ENCODE measurements around the gene EFNB2. TPM values are rescaled to one million over a fixed set of nuclear protein-coding genes. Genes with fewer than 3 reads are reported as not detected.

Gene EFNB2
- total and polyA plus RNA-seq, 2 of the 13 experiments (the other 11 are each of a cell fraction or from before 2014, with no cell fraction given) = 0.11 to 0.20 TPM

DNA sequence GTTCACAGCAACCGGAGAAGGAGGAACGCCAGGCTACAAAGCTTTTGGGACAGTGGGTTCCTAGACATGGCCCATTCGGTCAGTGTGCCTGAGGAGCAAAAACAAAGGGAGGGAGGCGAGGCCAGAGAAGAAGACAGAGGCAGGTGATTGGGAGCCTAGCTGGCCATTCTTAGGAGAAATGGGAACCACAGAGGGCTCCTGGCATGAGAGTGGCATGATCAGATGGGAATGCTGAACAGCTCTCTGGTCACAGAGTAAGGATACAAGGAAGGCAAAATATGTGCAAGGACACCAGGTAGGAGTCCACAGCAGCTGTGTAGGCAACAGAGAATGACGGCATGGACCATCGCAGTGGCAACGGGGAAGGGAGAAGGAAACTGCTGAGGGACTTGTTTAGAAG is 82.4 kb downstream of the EFNB2 start:
- no peak for ATAC-seq
- Histone ChIP-seq H3K4me1 (ENCODE audit: insufficient read depth, low read length) (no peaks in the 10 kb centered on the region), H4K20me1 (ENCODE audit: insufficient read depth, low read length) (no peaks in the 10 kb centered on the region), H3K9ac (ENCODE audit: insufficient read depth, low read depth, low read length) (no peak overlapping the region), H3K4me3 (replicated peaks in 1 of 3; ENCODE audit: insufficient read depth in 1 of 3, low read depth in 2 of 3, low read length in 3 of 3) (no peak overlapping the region), H3K36me3 (replicated peaks in 1 of 2; ENCODE audit: control insufficient read depth in 1 of 2, insufficient read depth in 2 of 2, low read length in 2 of 2) (no peaks in the 10 kb centered on the region), H3K9me3 (ENCODE audit: low read length) (no peaks in the 10 kb centered on the region), H2AFZ (ENCODE audit: low read length) (no peak overlapping the region), H3K79me2 (ENCODE audit: insufficient read depth, low read length) (no peaks in the 10 kb centered on the region), H3K4me2 (ENCODE audit: low read depth, low read length) (no peak overlapping the region), H3K27me3 (ENCODE audit: control insufficient read depth in 1 of 2, insufficient read depth in 2 of 2, low read length in 2 of 2) (peaks cover 0 to 4% of the 10 kb centered on the region in 2 experiments; a peak in 1 of 5 replicates), H3K27ac (ENCODE audit: extremely low read length, insufficient read depth, low read length) (no peak overlapping the region)
- ChIA-PET POLR2A (no interaction called here), CTCF (ENCODE audit: low intra/inter-chr PET ratio, low total read pairs) (no interaction called here)
- no peak for FAIRE-seq
- WGBS (ENCODE audit: low lambda C conversion rate) = 37% methylated on average over 7 of the region's 7 CpGs
- intact Hi-C loops (cut with micrococcal nuclease; ENCODE audit: unreplicated experiment) (no loop called here), in situ Hi-C loops (cut with HindIII; ENCODE audit: extremely low pct_ligation_motif_present, low pct_unique_long_range_greater_than_20kb) (no loop called here)
- DNase-seq (ENCODE audit: low spot score) = no peak
- no TSS peak for BruUV-seq (replicated peaks)
- TF ChIP-seq ZBTB42 (CRISPR knock-in tag; IDR thresholded peaks at IDR 0.05) = no peak
- no peak for TF ChIP-seq ZNF839 (CRISPR knock-in tag; IDR thresholded peaks at IDR 0.05; ENCODE audit: borderline replicate concordance)
- no peak for TF ChIP-seq ZXDC (CRISPR knock-in tag; IDR thresholded peaks at IDR 0.05)
- TF ChIP-seq ETV6 (CRISPR knock-in tag; conservative IDR thresholded peaks at IDR 0.05) = no peak
- no peak for TF ChIP-seq TRAFD1 (CRISPR knock-in tag; IDR thresholded peaks at IDR 0.05; ENCODE audit: borderline replicate concordance)
- TF ChIP-seq ARID5B (CRISPR knock-in tag; IDR thresholded peaks at IDR 0.05) = no peak
- TF ChIP-seq ZNF781 (CRISPR knock-in tag; IDR thresholded peaks at IDR 0.05; ENCODE audit: borderline replicate concordance, not compliant biosample characterization) = no peak
- TF ChIP-seq BATF2 (CRISPR knock-in tag; IDR thresholded peaks at IDR 0.05) = no peak
- no peak for TF ChIP-seq CERS6 (CRISPR knock-in tag; IDR thresholded peaks at IDR 0.05)
- no peak for TF ChIP-seq CTCF (CRISPR knock-in tag; IDR thresholded peaks at IDR 0.05)
- TF ChIP-seq KLF9 (CRISPR knock-in tag; IDR thresholded peaks at IDR 0.05; ENCODE audit: low read depth) = no peak
- no peak for TF ChIP-seq ZNF552 (CRISPR knock-in tag; IDR thresholded peaks at IDR 0.05; ENCODE audit: borderline replicate concordance)
